Urothelium cell line (cell line): ENCODE measurements around the gene PLEKHO2.

Experiments used
- DNase-seq: peaks from one replicate; pipeline ENCODE4 v3.0.0; 2011; ENCODE audit warnings: low spot score, mixed read lengths
- FAIRE-seq: peaks from 2 replicates; lab custom pipeline; 2011; peaks lifted over from hg19 to GRCh38; lab: Jason Lieb, UNC

PLEKHO2 gene

GRCh38 chr15:64824929-64825430, 16.7 kb upstream of the PLEKHO2 start:
- DNase-seq (no peak), FAIRE-seq (no peak)

GRCh38 chr15:64825431-64826294, 16.1 kb upstream of the PLEKHO2 start, which contains the start of gene PIF1:
Gene PIF1 (minus strand): TSS chr15:64825647. CDS start chr15:64824335, 1,312 bp downstream.
- FAIRE-seq (peak; percentile 40), DNase-seq (peak; percentile 97)

GRCh38 chr15:64828985-64829384, 12.7 kb upstream of the PLEKHO2 start:
- no peak for DNase-seq
- no peak for FAIRE-seq

DNA sequence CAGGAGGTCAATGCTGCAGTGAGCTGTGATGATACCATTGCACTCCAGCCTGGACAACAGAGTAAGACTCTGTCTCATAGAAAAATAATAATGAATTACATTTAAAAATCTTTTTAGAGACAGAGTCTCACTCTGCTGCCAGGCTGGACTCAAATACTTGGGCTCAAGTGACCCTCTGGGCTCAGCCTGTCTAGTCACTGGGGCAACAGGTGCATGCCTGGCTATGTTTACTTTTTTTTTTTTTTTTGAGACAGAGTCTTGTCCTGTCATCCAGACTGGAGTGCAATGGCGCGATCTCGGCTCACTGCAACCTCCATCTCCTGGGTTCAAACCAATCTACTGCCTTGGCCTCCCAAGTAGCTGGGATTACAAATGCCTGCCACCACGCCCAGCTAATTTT, 8.0 kb upstream of the PLEKHO2 start:
- DNase-seq (no peak), FAIRE-seq (no peak)

GRCh38 chr15:64836023-64836536, 5.6 kb upstream of the PLEKHO2 start:
- DNase-seq: no peak
- no peak for FAIRE-seq

DNA sequence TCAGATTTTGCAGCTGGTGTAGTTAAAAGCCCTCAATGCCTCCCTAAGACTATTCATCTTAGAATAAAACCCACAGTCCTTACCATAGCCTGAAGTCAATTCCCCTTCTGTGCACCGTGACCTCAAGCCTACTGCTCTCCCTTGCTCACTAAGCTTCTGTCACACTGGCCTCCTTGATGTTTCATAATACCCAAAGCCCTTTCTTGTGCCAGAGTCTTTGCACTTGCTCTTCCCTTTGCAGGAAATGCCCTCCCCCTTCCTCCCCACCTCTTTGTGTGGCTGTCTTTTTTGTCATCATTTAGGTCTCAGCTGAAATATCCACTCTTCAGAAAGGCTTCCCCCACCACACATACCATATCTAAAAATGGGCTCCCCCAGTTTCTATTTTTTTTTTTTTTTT, 4.2 kb upstream of the PLEKHO2 start:
- no peak for DNase-seq
- no peak for FAIRE-seq

DNA sequence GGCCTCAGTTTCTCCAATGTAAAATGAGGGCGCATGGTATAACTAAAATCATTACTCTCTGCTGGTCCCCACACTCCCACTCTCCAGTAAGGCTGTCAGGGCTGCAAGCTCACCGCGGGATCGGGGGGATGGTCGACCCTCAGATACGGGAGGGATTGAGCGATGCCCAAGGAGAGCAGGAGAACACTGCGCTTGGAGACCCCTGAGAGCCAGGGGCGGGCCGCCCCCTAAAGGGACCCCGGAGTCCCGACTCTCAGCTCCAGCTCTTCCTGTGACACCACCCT, 713 bp upstream of the PLEKHO2 start:
- DNase-seq (no peak), FAIRE-seq (no peak)

DNA sequence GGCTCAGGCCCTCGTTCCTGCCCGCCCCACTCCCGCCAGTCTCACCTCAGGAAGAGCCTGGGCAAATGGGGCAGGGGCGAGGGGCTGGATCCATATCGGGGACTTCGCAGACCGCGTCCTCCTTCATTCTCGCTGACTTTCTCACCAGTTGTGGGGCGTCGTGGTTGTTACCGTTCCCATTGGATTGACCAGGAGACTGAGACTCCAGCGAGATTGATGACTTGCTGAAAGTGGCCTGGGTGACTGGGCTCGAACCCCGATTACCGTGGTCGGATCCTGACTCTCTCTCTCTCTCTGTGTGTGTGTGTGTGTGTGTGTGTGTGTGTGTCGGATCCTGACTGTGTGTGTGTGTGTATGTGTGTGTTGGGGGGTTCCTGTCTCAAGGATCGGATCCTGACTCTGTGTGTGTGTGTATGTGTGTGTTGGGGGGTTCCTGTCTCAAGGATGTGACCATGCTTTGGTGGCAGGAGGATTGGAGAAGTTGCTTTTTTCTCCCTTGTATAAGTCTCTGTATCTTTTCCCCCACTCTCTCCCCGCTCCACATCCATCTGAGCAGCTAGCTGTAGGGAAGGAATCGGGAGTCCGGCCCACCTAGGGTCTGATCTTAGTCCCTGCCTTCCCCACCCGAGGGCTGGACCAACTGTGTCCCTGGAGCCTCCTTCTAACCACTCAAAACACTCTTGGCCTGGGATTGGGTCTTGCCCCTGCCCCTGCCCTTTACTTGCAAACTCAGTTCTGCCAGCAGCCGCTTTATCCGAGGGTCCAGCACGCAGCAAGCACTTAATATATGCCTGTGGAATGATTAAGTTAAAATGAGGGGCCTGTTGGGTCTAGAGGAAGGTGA, 603 bp downstream of the PLEKHO2 start:
- DNase-seq (peak; percentile 37), FAIRE-seq (no peak)

DNA sequence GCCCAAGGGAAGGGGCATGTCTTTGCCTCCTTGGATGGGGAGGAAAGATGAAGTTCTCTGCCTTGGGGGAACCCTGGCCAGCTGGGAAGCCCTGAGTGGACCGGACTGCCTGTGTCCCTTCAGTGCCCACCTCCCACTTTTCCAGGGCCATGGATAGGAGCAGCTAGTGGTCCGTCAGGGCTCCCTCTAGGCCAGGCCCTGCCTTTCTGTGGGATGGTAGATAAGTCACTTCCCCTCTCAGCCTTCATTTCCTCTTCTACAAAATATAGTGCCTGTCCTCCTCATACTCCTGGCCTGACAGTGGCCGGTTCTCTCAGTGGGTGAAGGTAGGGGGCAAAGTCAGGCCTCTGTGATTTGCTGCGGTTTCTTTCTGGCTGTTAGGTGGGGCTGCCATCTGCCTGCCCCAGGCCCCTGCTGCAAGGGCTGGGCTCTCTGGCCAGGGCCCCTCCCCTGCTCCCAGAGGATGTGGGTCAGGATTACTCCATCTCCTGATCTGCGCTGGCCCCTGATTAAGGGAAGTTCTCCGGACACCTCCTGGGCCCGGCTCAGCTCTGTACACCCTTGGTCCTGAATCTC, 1.4 kb downstream of the PLEKHO2 start:
- DNase-seq: peak; percentile 52
- no peak for FAIRE-seq

DNA sequence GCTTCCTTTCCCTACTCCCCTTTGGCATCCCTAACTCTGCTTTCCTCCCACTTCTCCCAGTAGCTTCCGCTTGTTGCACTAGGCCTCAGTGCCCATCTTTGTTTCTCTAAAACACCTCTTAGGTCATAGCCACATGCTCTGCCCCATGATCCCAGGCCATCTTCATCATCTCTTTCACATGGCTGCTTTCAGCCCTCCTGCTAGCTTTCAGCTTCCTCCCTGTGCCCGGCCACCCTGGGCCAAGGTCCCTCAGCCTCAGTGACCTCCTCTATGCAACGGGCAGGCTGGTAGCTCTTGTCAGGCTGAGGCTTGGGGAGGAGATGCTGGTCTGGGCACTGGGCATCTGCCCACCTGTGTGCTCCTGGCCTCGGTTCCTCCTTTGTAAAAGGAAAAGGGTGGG, 2.3 kb downstream of the PLEKHO2 start:
- DNase-seq: no peak
- FAIRE-seq: no peak

DNA sequence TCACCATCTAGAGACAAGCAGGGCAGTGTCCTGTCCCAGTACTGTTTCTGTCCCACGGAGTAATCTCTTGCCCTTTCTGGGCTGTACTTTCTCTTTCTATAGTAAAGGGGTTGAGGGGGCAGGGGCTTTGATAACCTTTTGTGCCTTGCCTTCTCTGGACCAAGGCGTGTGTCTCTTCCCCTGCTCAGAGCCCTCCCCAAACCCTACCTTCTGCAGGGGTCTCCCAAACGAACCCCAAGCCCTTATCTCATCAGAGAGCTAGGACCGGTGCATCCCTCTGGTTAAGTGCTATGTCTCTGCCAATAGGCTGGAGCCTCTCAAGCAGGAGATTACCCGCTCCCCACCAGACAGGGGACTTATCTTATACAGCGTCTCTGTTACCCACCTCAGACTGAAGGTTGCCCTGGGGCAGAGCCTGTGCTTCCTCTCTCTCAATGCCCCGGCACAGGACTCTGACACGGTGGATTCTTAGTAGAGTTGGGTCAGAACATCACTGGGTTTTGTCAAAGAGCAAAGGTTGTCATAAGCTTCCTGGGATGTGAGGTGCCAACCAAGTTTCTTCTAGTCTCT, 2.9 kb downstream of the PLEKHO2 start:
- DNase-seq: no peak
- no peak for FAIRE-seq

- DNase-seq (no peak), FAIRE-seq (no peak)
Observed at GRCh38 chr15:64845183-64845611, 3.5 kb downstream of the PLEKHO2 start.

DNA sequence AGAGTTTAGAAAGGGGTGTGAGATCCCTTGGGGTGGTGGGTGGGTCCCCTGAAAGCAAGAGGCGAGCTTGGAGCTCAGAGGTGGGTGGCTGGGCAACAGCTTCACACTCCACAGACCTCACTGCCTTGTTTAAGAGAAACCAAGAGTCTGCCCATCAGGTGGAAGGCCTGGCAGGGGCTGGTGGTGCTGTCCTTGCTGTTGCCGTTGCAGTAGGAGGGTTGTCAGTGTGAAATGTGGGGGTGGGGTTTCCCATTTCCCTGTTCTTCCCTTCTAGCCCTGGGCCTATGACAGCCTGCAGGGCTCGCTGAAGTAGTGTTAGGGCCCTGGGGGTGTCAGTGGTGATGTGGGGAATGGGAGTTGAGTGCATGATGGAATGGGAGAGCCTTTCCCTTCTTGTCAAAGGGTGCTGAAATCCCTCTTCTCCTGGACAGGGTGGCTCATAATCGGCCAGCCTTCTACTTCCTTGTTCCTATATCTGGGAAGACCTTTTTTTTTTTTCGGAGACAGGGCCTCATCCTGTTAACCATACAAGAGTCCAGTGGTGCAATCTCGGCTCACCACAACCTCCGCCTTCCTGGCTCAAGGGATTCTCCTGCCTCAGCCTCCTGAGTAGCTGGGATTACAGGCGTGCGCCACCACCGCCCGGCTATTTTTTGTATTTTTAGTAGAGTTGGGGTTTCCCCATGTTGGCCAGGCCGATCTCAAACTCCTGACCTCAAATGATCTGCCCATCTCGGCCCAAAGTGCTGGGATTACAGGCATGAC, 4.3 kb downstream of the PLEKHO2 start:
- FAIRE-seq (no peak), DNase-seq (no peak)

DNA sequence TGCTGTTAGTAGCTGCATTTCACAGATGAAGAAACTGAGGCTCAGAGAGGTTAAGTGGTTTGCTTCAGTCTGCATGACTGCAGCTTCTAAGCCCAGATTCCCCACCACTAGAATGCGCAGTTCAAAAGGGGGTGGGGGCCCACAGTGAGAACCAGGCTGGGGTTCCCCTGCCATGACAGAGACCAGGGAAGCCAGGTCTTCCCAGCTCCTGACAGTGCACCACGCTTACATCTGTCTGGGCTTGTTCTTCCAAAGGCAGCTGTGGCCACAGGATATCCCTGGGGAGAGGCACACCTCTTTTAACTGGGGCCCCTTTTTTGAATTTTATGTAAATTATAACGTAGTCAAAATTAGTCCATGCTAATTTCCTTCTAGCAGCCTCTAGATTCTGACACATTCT, 5.3 kb downstream of the PLEKHO2 start:
- FAIRE-seq: no peak

GRCh38 chr15:64847448-64847847, 5.7 kb downstream of the PLEKHO2 start:
- FAIRE-seq (no peak), DNase-seq (no peak)

More for the DNA sequence above, 5.3 kb downstream of the PLEKHO2 start:
- DNase-seq: no peak

DNA sequence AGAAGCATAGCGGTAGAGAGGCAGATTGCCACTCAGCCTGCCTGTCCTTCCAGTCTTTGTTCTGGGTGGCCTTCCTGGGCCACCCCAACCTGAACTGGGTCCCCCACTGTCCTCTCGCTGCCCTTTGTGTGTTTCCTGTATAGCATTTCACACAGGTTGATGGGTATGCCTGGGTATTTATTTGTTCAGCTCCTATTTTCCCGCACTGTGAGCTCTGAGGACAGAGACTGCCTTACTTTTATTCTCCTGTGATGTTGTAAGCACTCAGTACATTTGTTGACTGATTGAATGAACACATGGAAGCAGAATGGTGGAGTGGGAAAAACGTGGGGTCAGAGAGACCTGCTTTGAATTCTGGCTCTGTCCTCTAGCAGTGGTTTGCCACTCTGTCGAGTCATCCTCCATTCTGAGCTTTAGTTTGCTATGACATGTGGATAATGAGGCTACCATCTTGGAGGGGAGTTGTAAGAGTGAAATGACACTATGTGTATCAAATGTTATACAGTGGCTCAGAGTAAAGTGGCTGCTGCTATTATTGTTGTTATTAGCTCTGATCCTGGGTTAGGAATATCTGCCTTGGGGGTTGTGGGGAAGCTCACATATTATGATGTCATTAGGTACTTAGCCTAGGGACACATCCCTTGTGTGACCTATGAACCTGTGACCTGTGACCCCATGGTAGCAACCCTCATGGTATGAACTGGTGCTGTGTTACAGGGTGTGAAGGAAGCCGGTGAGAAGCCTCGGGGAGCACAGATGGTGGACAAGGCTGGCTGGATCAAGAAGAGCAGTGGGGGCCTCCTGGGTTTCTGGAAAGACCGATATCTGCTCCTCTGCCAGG, 6.4 kb downstream of the PLEKHO2 start:
- DNase-seq: no peak
- FAIRE-seq: no peak

GRCh38 chr15:64850778-64851502, 9.2 kb downstream of the PLEKHO2 start:
- no peak for DNase-seq
- FAIRE-seq: peak; percentile 40

- FAIRE-seq (no peak), DNase-seq (no peak)
Observed at GRCh38 chr15:64851503-64851840, 9.8 kb downstream of the PLEKHO2 start.

GRCh38 chr15:64854041-64854440, 12.3 kb downstream of the PLEKHO2 start:
- peak; percentile 40 for FAIRE-seq
- no peak for DNase-seq
